Mesodermal cell (in vitro differentiated cells): Measurements from ENCODE around the gene SNCG.
"Not testable (repeated sequence)": the region's sequence is repeated elsewhere in the genome, so short reads cannot be mapped to it uniquely, and the experiment has no call there.

Experiments
- H3K27ac ChIP-seq: 2 replicates; pipeline ENCODE4 v1.7.0; 2013; ENCODE audit warnings: mild to moderate bottlenecking, low read depth, low read length, moderate library complexity; ENCODE audit not compliant: severe bottlenecking
- H3K36me3 ChIP-seq: 2 replicates; pipeline ENCODE4 v1.7.1; 2013; ENCODE audit warnings: mild to moderate bottlenecking, low read length, moderate library complexity; ENCODE audit not compliant: control insufficient read depth, insufficient read depth
- H3K4me1 ChIP-seq: one replicate; pipeline ENCODE4 v1.7.1; 2013; ENCODE audit warnings: mild to moderate bottlenecking, low read length; ENCODE audit not compliant: insufficient read depth, control insufficient read depth, poor library complexity, severe bottlenecking
- H3K4me3 ChIP-seq: 2 replicates; pipeline ENCODE4 v1.7.0; 2013; ENCODE audit warnings: low read length, control low read depth, mild to moderate bottlenecking; ENCODE audit not compliant: insufficient read depth, poor library complexity, severe bottlenecking; ENCODE audit errors: extremely low read depth
- H3K9me3 ChIP-seq: 2 replicates; pipeline ENCODE4 v1.7.1; 2013; ENCODE audit warnings: mild to moderate bottlenecking, low read length, moderate library complexity; ENCODE audit not compliant: control insufficient read depth
- WGBS, 2 experiments: methylation state at CpG; one replicate each; pipeline ENCODE4 v1.1.5; 2013; ENCODE audit warnings: missing lambda C conversion rate in 2 of 2; ENCODE audit not compliant: insufficient coverage in 2 of 2; 5-methylcytosine and 5-hydroxymethylcytosine counted together

The SNCG gene

GRCh38 chr10:86969421-86970041, 11.1 kb downstream of the SNCG start:
- Histone ChIP-seq H3K27ac (peak overlapping the region; percentile 84), H3K9me3 (no peaks in the 10 kb centered on the region), H3K4me3 (peak overlapping the region; percentile 51), H3K4me1 (peaks cover 30% of the 10 kb centered on the region), H3K36me3 (no peaks in the 10 kb centered on the region)
- 80 to 82% methylated on average over 7 of the region's 8 CpGs for WGBS, 2 experiments

- H3K27ac ChIP-seq = peak overlapping the region; percentile 84
- H3K4me3 ChIP-seq = peak overlapping the region; percentile 51
- H3K9me3 ChIP-seq = no peaks in the 10 kb centered on the region
- H3K4me1 ChIP-seq = peaks cover 30% of the 10 kb centered on the region
- WGBS, 2 experiments = 9 to 17% methylated on average over 19 to 27 of the region's 30 CpGs
- no peaks in the 10 kb centered on the region for H3K36me3 ChIP-seq
Measured at GRCh38 chr10:86970162-86970981, 12.0 kb downstream of the SNCG start.

DNA sequence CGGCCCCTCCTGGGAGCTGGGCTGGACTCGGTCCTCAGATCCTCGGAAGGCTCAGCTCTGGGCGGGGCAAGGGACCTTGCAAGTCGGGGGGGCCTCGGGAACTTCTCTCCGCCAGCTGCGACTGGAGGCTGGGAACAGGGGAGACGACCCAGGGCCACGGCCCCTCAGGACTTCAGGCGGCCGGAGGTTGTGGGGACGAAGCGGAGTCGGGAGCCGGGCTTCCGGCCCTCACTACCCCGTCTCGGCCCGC, 12.5 kb downstream of the SNCG start:
- 0 to 2% methylated on average over 19 to 20 of the region's 20 CpGs for WGBS, 2 experiments
- peak overlapping the region; percentile 84 for H3K27ac ChIP-seq
- H3K4me1 ChIP-seq = peaks cover 26% of the 10 kb centered on the region
- peak overlapping the region; percentile 51 for H3K4me3 ChIP-seq
- no peaks in the 10 kb centered on the region for H3K9me3 ChIP-seq
- H3K36me3 ChIP-seq = no peaks in the 10 kb centered on the region

DNA sequence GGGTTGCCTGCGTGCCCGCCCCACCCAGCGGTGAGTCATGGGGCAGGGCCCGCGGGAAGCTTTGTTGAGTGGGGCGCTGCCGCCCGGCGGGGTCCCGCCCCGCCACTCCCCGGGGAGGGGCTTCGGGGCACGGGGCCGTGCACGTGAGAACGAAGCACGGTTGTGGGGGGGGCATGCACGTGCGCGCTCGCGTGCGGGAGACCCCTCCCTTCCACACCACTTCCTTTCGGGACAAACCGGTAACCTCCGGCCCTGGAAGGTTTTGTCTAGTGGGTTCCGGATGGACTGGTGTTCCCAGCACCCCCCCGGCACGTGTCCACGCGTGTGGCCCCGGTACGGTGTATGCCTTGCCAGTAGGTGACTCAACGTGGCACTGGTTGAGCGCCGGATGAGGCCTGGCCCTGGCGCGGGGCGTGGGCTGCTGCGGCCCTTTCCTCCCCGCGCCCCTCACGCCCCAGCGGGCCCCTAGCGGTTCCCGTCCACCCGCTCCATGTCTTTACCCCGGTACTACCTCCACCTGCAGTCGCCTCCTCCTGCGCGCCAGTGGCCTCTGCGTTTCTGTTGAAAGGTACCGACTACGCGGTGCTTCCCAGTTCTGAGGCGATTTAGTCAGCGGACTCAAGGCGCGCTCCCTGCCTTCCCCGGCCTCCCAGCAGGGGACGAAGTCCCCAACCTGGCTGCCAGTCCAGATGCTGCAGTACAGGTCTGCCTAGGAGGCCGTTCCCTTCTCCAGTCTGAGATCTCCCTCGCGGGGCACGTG, 13.0 kb downstream of the SNCG start:
- WGBS, 2 experiments = 9% methylated on average over 33 to 38 of the region's 66 CpGs
- Histone ChIP-seq H3K36me3 (no peaks in the 10 kb centered on the region), H3K9me3 (no peaks in the 10 kb centered on the region), H3K4me1 (peaks cover 22% of the 10 kb centered on the region), H3K27ac (peak overlapping the region; percentile 84), H3K4me3 (peak overlapping the region; percentile 51)

GRCh38 chr10:86972613-86973380, 14.4 kb downstream of the SNCG start:
- Histone ChIP-seq H3K27ac (no peak overlapping the region), H3K9me3 (no peaks in the 10 kb centered on the region), H3K4me1 (peaks cover 17% of the 10 kb centered on the region), H3K36me3 (no peaks in the 10 kb centered on the region), H3K4me3 (no peak overlapping the region)
- WGBS, 2 experiments = 88 to 93% methylated on average over 7 to 10 of the region's 11 CpGs

DNA sequence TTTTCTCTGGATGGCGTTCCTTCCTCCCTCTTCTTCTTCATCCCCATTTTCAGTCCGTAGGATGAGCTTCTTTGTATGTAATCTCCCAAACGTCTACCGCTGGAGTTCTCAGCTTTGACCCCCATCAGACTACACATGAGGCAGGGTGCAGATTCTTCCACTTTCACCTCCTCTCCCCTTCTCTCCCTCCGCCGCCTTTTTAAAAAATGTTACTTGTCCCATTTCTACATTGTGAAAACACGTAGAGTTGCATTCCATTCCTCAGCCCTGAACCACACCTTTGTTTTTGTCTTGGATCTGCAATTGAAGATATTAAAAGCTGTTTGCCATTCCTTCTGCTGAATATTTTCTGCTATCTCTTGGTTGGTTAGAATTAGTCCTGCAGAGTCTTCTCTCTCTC, 16.1 kb downstream of the SNCG start:
- no peak overlapping the region for H3K4me3 ChIP-seq
- no peaks in the 10 kb centered on the region for H3K9me3 ChIP-seq
- no peaks in the 10 kb centered on the region for H3K36me3 ChIP-seq
- H3K4me1 ChIP-seq = peaks cover 12% of the 10 kb centered on the region
- WGBS, 2 experiments = 84 to 90% methylated on average over 6 of the region's 7 CpGs
- no peak overlapping the region for H3K27ac ChIP-seq

GRCh38 chr10:86976362-86977056, 18.1 kb downstream of the SNCG start:
- 88 to 93% methylated on average over 3 to 4 of the region's 5 CpGs for WGBS, 2 experiments
- H3K4me1 ChIP-seq = peaks cover 6% of the 10 kb centered on the region
- H3K4me3 ChIP-seq = no peak overlapping the region
- no peak overlapping the region for H3K27ac ChIP-seq
- no peaks in the 10 kb centered on the region for H3K36me3 ChIP-seq
- no peaks in the 10 kb centered on the region for H3K9me3 ChIP-seq

DNA sequence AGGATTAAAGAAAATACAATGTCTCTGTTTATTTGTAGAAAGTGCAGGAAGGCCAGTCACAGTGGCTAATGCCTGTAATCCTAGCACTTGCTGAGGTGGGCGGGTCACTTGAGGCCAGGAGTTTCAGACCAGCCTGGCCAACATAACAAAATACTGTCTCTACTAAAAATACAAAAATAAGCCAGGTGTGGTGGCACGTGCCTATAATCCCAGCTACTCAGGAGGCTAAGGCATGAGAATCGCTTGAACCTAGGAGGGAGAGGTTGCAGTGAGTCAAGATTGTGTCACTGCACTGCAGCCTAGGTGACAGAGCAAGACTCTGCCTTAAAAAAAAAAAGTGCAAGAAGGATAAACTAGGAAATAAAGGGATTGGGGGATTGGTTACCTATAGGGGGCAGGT, 20.1 kb downstream of the SNCG start:
- not testable (repeated sequence) for H3K4me3 ChIP-seq, H3K4me1 ChIP-seq, H3K36me3 ChIP-seq, H3K27ac ChIP-seq, H3K9me3 ChIP-seq
- WGBS, 2 experiments = 63 to 73% methylated on average over 2 of the region's 3 CpGs

DNA sequence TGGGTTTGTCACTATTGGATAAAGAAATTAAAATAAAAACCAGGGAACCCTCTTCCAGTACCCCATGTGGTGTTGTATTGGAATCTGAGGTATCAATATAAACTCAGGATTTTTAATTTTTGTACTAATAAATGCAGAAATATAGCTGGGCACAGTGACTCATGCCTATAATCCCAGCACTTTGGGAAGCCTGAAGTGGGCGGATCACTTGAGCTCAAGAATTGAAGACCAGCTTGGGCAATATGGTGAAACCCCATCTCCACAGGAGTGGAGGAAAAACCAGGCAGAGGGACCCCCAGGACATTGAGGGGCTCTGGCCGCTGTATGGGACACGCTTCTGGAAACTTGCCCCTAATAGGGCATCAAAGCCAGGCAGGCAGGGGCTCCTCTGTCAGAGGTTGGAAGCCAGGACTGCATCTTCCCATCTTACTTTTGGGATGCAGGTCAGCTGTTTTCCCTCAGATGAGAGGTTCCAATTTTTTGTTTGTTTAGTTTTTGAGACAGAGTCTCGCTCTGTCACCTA, 21.0 kb downstream of the SNCG start:
- H3K4me1 ChIP-seq = peaks cover 6% of the 10 kb centered on the region
- H3K27ac ChIP-seq = no peak overlapping the region
- no peaks in the 10 kb centered on the region for H3K36me3 ChIP-seq
- WGBS, 2 experiments = 63 to 100% methylated on average over 3 to 4 of the region's 4 CpGs
- H3K4me3 ChIP-seq = no peak overlapping the region
- H3K9me3 ChIP-seq = no peaks in the 10 kb centered on the region

- 40 to 51% methylated on average over 1 to 2 of the region's 3 CpGs for WGBS, 2 experiments
- no peak overlapping the region for H3K4me3 ChIP-seq
- H3K4me1 ChIP-seq = peaks cover 6% of the 10 kb centered on the region
- H3K27ac ChIP-seq = no peak overlapping the region
- no peaks in the 10 kb centered on the region for H3K36me3 ChIP-seq
- no peaks in the 10 kb centered on the region for H3K9me3 ChIP-seq
Measured at GRCh38 chr10:86979977-86980448, 21.6 kb downstream of the SNCG start.
